HL-60/S4 (cell line): ENCODE measurements around the gene TMEM147.
"Not testable (repeated sequence)": the region's sequence is repeated elsewhere in the genome, so short reads cannot be mapped to it uniquely, and the experiment has no call there.

Experiments used
- in situ Hi-C: fragments of 300-500 bp; cut with MboI; formaldehyde crosslinking; loops from 2 replicates; pipeline ENCODE4 v1.14.3; 2022; ENCODE audit warnings: low sequenced_read_pairs

TMEM147 gene

DNA sequence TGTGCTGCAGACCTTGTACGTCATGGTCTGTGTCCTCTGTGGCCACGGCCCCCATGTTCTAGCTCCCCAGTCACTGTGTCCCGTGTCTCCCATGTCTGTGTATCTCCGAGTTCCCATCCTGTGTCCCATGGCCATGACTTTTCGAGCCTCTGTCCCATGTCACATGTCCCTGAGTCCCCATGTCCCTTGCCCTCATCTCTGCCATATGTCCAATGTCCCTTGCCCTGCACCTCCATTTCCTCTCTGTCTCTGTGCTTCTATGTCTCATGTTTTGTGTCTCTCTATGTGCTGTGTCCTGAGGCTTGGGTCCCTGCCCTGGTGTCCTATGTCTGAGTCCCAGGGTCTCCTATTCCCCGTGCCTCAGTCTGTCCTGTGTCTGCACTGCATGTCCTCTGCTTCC, 16.0 kb downstream of the TMEM147 start:
- in situ Hi-C loops, result no loop called here

DNA sequence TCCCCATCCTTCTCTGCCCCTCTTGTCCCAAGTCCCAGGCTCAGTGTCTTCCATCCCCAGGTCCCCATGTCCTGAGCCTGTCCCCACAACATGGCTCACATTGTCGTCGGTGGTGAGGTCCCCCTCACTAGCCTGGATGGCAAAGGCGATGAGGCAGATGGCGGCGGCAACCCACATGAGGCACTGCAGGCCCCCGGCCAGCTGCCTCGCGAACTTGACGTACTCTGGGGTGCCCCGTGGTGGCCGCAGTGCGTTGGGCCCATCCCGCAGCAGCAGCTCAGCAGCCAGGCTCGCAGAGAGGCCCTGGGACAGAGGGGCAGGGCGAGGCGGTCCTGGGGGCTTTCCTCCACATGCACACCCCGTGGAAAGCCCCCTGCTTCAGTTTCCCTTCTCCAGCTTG, 16.9 kb downstream of the TMEM147 start:
- in situ Hi-C loops, result no loop called here

DNA sequence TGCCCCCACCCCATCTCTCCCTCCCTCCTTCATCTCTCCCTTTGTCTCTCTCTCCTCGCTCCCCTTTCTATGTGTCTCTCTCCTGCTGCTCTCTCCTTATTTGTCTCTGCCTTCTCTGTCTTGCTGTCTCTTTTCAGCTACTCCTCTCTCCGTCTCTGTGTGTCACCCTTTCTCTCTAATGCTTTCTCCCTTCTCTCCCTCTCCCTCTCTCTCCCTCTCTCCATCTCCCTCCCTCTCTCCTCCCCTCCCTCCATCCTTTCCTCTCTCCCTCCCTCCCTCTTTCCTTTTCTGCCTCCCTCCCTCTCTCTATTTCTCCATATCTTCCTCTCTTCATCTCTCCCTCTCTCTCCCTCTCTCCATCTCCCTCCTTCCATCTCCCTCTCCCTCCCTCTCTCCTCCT, 17.4 kb downstream of the TMEM147 start:
- in situ Hi-C loops, result no loop called here

DNA sequence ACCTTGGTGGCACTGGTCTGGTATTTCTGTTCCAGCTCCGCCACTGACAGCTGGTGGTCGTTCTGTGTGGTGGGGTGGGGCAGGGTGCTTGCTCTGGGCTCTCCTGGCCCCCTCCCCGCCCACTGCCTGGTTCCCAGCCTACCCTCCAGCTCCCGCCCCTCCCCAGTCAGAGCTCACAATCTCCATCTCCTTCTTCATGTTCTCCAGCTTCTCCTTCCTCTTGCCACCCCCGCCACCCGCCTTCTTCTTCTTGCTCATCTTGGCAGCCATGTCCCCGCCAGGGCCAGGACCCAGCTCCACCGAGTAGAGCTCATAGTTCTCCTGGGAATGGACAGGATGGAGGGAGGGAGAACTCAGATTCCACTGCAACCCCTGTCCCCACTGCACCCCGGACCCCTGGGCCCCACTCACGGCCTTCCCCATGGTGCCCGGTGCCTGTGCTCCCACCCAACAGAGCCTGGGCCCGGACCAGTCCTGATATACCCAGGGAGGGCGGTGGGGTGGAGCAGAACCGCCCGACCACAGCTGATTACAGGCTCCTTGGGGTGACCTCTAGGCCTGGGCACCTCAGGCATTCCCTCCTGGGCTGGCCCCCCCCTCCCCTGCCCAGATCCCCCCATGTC, 17.9 kb downstream of the TMEM147 start, which contains the start of gene ATP4A:
Gene ATP4A, minus strand, starts transcription at position 452 of the 623 bp plus-strand sequence. Its CDS starts 29 bp downstream, at position 423.
- in situ Hi-C loops, result no loop called here

DNA sequence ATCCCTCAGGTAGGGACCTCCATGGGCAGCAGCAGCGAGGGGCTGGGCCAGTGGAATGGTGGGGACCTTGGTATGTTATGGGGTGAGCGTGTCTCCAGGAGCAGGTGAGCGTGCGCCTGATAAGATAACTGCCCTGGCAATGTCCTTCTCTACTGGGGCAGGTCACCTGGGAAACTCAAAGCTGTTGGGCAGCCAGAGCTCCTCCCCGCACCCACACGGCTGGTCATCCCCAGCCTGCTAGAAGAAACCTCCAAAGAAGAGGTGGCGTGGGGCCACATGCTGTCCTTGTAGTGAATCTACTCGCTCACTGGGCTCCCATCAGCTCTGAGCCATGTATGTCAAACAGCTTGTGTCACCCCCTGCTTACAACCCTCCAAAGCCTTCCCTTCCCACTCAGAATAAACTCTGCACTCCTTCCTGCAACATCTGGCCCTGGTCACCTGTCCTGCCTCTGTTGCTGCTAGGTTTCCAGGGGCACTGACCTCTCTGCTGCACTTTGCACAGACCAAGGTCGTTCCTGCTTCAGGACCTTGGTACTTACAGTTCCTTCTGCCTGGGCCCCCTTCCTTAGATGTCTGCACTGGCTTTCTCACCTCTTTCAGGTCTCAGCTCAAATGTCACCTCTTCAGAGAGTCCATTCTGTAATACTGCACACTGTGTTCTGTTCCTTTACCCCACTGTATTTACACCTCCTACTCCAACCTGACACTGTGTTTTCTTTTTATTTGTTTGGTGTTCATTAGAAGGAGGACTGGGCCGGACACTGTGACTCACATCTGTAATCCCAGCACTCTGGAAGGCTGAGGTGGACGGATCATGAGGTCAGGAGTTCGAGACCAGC, 19.8 kb downstream of the TMEM147 start:
- in situ Hi-C loops, result no loop called here

DNA sequence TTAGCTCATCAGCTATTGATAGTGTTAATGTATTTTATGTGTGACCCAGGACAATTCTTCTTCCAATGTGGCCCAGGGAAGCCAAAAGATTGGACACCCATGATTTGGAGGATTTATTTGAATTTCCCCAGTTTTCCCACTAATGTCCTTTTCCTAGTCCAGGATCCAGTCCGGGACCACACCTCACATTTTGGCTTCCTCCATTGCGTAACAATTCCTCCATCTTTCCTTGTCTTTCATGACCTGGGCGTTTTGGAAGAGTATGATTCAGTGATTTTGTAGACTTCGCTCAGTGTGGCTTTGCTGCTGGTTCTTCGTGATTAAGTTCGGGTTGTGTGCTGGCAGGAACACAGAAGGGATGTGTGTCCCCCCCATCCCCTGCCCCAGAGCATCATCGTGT, 21.3 kb downstream of the TMEM147 start:
- in situ Hi-C loops, result no loop called here

DNA sequence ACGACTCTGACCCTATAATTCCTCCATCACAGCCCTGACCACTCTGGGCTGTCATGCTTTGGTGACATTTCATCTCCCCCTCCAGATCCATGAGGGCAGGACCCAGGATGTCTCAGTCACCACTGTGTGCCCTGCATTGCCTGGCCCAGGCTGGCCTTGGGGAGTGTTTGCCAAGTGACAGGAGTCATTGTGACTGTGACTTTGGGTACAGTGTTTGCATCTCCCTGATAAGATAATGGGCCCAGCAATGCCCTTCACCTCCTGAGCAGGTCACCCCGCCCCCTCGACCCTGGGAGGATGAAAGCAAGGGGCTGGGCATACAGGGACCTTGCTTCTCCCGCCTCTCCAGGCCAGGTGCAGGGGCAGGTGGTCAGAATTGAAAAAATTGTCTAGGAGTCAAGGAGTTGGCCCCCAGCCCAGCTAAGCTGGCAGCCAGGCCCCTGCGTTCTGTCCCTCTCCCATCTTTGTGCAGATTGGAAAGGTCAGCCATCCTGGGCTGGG, 23.9 kb downstream of the TMEM147 start:
- in situ Hi-C loops, result no loop called here

DNA sequence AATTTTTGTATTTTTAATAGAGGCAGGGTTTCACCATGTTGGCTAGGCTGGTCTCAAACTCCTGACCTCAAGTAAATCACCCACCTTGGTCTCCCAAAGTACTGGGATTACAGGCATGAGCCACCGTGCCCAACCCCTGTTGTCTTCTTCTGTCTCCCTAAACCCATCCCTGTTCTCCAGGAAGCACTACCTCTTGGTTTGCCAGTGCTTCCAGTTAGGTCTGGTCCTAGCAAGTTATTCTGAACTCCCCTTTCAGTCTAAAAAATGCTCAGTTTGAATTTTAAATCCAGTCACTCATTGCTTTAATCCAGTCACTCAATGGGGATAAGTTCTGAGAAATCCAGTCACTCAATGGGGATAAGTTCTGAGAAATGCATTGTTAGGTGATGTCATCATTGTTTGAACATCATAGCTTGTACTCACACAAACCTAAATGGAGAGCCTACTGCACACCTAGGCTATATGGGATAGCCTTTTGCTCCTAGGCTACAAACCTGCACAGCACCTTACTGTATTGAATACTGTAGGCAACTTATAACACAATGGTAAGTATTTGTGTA, 26.1 kb downstream of the TMEM147 start:
- in situ Hi-C loops, result no loop called here

DNA sequence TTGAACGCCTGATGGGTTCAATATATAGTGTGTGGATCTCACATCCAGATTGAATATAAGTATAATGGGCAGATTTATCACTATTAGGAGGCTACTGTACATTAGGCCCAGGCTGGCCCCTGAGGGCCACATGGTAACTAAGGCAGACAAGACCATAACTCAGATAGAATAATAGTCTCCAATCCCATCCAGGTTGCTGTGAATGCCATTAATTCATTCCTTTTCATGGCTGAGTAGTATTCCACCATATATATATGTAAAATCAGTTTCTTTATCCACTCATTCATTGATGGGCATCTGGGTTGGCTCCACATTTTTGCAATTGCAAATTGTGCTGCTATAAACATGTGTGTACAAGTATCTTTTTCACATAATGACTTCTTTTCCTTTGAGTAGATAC, 32.5 kb downstream of the TMEM147 start:
- in situ Hi-C loops, result no loop called here

DNA sequence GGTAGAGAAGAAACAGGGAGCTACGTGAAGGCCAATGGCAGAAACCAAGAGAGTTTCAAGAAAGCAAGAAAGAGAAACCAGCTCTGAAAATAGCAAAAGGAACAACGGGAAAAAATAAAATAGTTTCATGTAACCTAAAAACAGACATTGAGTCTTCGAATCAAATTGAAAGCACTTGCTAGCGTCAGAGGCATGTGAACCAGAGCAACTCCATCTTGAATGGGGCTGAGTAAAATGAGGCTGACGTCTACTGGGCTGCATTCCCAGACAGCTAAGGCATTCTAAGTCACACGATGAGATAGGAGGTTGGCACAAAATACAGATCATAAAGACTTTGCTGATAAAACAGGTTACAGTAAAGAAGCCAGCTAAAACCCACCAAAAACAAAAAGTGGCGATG, 33.3 kb downstream of the TMEM147 start:
- in situ Hi-C loops, result no loop called here

DNA sequence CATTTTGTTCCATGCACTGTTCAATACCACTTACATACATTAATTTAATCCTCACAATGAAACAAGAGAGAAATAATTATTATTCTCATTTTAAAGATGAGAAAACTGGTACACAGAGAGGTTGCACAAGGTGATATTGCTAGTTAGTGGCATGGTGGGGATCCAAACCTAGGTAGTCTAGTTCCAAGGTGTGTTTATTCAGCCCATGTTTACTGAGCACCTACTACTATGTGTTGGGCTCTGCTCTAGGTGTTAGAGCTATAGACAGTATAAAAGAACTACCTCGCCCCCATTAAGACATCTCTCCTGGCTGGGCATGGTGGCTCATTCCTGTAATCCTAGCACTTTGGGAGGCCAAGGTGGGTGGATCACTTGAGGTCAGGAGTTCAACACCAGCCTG, 37.3 kb downstream of the TMEM147 start:
- in situ Hi-C loops, result no loop called here

DNA sequence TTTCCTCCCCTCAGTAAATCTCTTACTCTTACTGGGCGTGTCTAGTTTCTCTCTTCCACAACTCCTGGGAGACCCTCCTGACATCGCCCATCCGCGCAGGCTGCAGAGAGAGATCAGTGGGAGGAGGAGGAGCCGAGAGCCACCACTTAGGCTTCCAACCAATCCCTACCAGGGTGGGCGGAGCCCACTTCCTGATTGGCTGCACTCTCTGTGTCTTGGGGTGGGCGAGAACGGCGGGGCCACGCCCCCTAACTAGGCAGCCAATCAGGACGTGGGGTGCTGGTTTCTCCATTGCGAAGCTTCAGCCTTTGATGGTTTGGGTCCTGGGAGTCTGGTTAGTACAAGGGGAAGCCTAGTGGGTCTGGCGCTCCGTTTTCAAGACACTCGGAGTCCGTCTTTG, 40.4 kb downstream of the TMEM147 start, which contains the start of gene PMIS2:
Gene PMIS2, plus strand, starts transcription at position 326 of the 400 bp plus-strand sequence. CDS start 87 bp downstream, outside the sequence.
- in situ Hi-C loops, result no loop called here

DNA sequence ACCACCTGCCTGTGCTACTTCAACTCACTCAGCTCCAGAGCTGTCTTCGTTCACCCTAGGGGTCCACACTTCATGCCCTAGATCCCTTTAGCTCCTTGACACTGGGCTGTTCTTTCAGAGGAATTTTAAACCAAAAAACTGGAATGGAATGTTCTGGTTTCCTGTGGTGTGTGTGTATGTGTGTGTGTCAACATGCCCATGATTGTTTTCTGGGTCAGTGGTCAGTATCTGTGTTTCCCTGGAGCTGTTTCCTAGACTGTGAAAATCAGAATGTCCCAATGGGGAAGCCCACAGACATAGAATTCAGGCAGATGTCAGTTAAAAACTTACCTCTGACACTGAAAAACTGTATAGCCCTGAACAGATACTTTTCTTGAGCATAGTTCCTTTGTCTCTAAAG, 41.9 kb downstream of the TMEM147 start:
- in situ Hi-C loops, result no loop called here

DNA sequence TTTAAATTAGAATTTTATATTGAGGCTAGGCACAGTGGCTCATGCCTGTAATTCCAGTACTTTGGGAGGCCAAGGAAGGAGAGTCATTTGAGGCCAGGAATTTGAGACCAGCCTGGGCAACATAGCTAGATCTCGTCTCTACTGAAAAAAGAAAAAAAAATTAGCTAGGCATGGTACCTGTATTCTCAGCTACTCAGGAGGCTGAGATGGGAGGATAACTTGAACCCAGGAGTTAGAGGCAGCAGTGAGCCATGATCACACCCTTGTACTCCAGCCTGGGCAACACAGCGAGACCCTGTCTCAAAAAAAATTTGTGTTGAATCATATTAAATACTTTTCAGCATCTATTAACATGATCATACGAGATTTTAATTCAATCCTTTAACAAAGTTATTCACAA, 45.4 kb downstream of the TMEM147 start:
- in situ Hi-C loops, result no loop called here

DNA sequence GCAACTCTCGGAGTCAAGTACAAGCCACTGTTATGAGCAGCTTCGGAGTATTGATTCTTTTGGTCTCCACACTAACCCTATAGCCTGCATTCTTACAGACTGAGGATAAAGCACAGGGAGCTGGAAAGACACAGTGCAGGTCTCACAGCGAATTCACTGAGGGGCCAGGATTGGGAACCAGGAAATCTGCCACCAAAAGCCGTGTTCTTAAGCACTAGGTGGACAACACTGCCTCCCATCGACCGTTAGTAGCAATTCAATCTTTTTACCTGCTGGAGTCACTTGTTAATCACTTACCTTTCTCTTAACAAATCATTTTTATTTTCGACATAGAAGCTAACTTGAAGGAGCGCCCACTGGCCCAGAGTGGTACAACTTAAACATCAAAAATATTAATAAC, 46.8 kb downstream of the TMEM147 start:
- in situ Hi-C loops, result no loop called here

DNA sequence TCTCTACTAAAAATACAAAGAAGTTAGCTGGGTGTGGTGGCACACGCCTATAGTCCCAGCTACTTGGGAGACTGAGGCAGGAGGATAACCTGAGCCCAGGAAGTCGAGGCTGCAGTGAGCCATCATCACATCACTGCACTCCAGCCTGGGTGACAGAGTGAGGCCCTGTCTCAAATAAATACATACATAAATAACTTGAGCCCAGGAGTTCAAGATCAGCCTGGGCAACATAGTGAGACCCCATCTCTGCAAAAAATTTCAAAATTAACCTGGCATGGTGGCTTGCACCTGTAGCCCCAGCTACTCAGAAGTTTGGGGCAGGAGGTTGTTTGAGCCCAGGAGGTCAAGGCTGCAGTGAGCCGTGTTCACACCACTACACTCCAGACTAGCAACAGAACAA, 49.6 kb downstream of the TMEM147 start:
- in situ Hi-C loops, result not testable (repeated sequence)

DNA sequence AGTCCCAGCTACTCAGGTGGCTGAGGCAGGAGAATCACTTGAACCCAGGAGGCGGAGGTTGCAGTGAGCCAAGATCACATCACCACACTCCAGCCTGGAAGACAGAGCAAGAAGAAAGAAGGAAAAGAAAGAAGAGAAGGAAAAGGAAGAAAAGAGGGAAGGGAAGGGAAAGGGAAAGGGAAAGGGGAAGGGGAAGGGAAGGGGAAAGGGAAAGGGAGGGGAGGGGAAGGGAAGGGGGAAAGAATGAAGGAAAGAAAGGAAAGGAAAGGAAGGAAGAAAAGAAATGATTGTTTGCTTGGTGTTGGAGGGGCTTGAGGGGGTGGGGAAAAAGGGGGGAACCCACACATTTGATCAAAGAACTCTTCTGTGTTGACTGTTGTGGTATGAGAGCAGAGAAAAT, 50.5 kb downstream of the TMEM147 start:
- in situ Hi-C loops, result no loop called here

DNA sequence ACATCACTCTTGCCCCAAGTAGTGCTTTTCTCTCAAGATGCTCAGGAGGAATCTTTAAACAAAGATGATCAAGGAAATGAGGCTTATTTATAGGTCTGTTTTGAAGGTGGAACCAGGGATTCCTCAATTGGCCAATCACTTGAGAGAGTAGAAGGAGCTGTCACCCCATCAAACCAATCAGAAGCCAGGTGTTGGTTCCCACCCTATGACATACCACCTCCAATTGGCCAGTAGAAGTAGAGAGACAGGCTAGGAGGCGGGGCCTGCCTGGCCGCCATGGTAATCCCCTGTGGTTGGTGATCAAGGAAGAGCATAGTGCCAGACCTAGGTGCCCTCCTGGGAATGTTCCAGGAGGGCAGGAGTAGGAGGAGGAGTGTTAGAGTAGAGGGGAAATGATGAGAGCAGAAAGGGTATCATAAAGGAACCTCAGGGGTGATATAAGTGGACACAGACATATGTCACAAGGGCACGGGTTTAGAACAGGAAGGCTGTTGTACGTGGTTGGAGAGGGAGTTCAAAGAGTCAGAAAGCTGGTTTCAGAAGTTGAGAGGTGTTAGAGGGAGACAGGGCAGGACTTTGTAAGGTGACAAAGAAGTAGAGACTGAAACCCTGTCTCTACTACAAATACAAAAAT, 51.1 kb downstream of the TMEM147 start:
- in situ Hi-C loops, result no loop called here
